Activated CD4-positive, alpha-beta T cell treated with anti-CD3 and anti-CD28 coated beads for 1 hour (primary cell): ENCODE data around the gene SF3A2.
A peak's percentile ranks its signal among the peaks of the same experiment; 100 is the strongest.

Experiments used
- DNase-seq: peaks from one replicate; pipeline ENCODE4 v3.0.0-alpha.2; 2020

SF3A2 gene

DNA sequence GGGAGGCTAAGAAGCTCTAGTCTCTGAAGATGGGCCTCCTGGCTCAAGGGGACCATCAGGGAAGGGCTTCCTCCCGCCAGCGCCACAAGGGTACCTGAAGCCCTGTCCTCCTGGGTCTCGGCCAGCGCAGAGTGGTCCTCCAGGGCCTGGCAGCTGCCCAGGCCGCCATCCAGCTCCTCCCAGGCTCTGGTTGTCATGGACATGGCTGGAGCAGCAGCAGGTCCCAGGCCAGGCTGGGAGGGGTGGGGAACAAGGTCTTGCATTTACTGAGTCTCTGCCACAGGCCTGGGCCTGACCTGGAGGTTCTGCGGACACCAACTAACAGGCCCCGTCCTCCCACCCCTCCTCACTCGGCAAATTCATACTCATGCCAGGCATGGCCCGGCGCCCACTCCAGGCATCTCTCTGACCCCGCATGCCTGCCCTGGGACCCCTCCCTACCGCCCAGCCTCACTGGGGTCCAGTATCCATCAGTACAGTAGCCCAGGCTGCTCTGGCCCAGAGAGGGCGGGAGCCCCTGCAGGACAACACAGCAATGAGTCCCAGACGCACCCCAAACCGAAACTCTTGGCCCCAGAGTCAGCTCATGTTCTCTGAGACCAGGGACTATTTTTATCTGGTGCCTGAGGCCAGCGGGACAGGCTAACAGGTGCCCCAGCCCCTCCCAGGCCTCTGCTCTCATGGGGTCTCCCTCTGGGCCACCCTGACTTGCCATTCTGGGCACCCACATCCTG is 18.7 kb downstream of the SF3A2 start:
- DNase-seq = no peak

GRCh38 chr19:2255982-2256685 is 19.5 kb downstream of the SF3A2 start, which contains the start of gene JSRP1:
Gene JSRP1 (minus strand): TSS chr19:2256417. CDS start chr19:2255314, 1,103 bp downstream.
- DNase-seq = no peak

DNA sequence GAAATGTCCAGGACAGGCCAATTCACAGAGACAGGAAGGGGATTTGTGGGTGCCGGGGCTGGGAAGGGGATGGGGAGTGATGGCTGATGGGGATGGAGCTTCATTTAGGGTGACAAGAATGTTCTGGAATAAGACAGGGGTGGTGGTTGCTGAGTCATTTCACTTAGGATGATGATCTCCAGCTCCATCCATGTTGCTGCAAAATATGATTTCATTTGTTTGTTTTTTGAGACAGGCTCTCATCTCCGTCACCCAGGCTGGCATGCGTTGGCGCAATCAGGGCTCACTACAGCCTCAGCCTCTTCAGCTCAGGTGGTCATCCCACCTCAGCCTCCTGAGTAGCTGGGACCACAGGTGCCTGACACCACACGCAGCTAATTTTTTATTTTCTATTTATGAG is 22.7 kb downstream of the SF3A2 start:
- no peak for DNase-seq

DNA sequence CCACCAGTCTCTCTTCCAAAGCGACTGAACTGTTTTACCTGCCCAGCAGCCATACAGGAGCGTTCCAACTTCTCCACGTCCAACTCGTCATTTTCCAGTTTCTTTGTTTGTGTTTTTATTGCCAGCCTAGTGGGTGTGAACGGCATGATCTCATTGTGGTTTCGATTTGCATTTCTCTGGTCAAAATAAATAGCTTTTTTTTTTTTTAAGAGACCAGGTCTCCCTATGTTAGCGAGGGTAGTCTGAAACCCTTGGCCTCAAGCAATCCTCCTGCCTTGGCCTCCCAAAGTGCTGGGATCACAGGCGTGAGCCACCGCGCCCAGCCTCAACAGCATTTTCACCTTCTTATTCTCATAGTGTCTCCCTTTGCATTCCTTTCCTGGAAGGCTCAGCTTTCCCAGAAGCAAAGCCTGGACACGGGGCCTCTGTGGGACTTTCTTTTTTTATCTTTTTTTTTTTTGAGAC is 23.7 kb downstream of the SF3A2 start:
- no peak for DNase-seq

DNA sequence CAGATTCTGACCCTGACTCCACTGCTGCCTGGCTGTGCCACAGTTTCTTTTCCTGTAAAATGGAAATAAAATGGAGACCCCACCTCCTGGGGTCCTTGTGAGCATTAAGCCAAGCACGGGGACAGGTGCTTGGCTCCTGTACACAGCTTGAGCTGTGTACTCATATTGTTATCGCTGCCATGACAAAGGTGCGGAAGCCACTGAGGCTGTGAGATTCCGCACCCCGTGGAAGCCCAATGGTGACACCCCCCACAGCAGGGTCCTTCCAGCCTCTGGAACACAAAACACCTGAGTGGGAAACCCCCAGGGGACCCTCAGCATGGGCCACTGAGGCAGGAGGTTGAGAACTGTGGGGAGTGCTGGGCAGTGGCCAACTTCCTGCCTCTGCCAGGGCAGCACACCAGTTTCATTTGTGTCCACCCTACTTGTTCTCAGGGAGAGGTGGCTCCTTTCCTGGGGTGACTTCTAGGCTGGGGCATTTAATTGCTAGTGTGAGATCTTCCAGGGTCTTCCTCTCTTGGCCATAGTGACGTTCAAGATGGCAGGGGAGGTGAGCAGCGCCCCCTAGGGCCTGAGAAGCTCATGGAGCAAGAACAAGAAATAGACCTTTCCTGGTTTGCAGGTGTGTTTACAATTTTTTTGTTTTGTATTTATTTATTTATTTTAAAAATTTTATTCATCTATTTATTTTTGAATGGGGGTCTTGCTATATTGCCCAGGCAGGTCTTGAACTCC is 25.0 kb downstream of the SF3A2 start:
- DNase-seq = peak; percentile 36

- DNase-seq = no peak
These were observed 29.8 kb downstream of the SF3A2 start for GRCh38 chr19:2266183-2266993.

DNA sequence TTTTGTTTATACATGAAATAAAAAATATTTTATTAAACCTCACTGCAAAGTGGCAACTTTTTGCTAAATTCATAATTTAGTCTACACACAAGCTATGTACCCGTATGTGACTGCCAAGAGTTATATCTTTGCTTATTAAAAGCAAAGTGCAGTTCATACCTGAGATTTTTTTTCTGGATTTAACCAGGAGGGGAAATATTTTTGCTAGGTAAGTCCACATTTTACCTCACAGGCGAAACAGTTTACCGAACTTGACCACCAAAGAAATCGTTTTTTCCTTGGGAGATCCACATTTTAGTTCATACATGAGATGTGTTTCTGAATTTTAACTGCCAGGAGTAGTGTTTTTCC is 31.8 kb downstream of the SF3A2 start:
- DNase-seq = no peak

DNA sequence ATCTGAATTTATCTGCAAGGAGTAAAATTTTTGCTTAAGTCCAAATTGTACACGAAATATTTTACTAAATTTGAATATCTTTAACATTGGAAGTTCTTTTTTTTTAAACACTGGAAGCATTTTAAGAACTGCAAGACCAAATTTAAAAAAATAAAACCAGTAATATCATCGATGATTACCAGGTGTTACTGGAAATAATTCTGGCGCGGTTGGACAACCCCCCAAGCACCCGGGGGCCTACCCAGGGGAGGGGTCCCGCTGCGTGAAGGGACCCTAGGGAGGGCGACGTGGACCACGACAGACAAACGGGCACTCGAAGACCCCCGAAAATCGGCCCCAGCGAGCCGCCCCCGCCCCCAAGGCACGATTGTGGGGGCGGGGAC is 32.2 kb downstream of the SF3A2 start:
- DNase-seq = no peak

DNA sequence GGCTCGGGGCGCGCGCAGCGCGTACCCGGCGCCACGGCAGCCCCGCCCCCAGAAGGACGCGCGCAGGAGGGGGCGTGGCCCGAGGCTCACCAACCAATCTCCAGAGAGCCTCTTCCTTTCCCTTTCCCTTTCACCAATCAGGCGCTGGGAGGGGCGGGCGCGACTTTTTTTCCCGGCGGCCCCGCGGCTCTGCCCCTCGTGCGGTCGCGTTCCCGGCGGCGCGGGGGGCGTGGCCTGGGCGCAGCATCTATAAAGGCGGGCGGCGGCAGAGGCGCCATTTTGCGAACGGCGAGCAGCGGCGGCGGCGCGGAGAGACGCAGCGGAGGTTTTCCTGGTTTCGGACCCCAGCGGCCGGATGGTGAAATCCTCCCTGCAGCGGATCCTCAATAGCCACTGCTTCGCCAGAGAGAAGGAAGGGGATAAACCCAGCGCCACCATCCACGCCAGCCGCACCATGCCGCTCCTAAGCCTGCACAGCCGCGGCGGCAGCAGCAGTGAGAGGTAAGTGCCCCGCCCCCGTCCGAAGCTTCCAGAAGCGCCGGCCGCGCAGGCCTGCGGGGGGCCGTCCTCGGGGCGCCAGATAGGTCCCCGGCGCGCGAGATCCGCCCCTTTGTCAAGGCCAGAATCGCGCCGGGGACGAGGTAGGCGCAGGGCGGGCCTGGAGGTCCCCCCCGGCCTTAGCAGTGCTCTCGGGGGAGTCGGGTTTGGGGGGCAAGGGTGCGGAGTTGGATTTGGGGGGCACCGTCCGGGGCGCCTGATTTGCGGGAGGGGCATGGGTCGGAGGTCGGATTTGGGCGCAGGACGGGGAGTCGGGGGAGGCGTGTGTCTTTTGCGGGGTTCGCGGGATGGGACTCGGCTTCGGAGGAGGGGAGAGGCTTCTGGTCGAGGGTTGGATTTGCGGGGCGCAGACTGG is 32.9 kb downstream of the SF3A2 start:
- peak; percentile 99 for DNase-seq

- no peak for DNase-seq
These were observed 33.5 kb downstream of the SF3A2 start for GRCh38 chr19:2270157-2270422.

GRCh38 chr19:2270423-2271233 is 34.0 kb downstream of the SF3A2 start:
- DNase-seq = peak; percentile 63

DNA sequence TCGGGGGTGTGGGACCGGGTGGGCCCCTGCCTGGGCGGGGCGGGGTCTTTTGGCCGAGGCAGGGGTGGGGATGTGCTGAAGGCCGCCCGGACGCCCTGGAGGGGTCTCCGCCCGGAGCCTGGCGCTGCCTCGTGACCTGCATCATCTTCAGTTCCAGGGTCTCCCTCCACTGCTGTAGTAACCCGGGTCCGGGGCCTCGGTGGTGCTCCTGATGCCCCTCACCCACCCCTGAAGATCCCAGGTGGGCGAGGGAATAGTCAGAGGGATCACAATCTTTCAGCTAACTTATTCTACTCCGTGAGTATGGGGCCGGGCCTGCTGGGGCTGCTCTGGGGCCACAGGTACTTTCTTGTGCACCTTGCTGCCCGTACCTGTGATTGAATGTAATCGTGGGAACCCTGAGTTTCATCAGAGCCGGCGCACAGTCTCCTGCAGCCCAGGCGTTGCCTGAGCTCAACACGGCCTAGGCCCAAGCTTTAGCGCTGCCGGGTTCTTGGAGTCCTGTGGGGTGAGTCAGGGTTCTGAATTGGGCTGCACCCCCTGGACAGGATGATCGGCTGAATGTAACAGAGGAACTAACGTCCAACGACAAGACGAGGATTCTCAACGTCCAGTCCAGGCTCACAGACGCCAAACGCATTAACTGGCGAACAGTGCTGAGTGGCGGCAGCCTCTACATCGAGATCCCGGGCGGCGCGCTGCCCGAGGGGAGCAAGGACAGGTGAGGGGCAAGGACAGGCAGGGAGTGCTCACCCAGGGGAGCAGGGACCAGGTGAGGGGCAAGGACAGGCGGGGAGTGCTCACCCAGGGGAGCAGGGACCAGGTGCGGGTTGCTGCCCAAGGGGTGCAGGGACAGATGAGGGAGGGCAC is 34.8 kb downstream of the SF3A2 start:
- no peak for DNase-seq

DNA sequence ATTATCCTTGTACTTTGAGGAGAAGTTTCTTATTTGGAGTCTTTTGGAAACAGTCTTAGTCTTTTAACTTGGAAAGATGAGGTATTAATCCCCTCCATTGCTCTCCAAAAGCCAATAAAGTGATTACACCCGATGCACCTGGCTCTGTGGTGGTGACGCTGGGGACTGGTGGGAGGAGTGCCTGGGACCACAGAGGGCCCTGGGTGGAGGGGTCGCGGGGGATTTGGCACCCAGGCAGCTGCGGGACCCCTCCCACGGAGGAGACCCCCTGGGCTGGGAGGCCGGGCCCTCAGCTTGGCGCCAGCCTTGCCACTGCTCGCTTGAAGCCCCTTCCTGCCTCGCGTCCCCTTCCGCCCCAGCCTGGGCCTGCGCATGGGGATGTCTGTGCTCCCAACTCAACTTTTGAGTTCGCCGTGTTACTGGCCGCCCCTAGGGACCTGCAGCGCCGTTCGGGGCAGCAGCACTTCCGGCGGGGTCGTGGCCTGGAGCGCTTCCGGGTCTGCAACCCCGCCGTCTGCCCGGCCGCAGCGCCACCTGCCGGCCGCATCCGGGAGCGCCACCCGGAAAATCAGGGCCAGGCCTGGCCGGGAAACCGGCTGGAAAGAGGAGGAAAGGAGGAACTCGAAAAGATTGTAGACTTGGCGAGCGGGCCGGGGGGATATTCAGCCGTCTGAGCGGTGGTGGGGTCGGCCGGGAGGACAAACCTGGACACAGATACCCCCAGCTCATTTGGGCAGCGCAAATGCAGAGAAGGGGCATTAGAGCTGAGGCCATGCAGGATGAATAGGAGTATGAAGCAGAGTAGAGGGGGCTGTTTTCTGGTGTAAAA is 36.9 kb downstream of the SF3A2 start:
- DNase-seq = peak; percentile 55

GRCh38 chr19:2274185-2274711 is 37.6 kb downstream of the SF3A2 start:
- DNase-seq = no peak

GRCh38 chr19:2274931-2275535 is 38.4 kb downstream of the SF3A2 start:
- peak; percentile 34 for DNase-seq

- no peak for DNase-seq
These were observed 39.2 kb downstream of the SF3A2 start for GRCh38 chr19:2275588-2276428.

GRCh38 chr19:2276429-2276986 is 39.9 kb downstream of the SF3A2 start:
- no peak for DNase-seq
